Measurements from ENCODE around the gene POU2F3. TPM values are rescaled to one million over a fixed set of nuclear protein-coding genes. Genes with fewer than 3 reads are reported as not detected.

Gene POU2F3
- total and polyA plus RNA-seq, 2 of the 13 experiments (the other 11 are each of a cell fraction or from before 2014, with no cell fraction given): not detected

DNA sequence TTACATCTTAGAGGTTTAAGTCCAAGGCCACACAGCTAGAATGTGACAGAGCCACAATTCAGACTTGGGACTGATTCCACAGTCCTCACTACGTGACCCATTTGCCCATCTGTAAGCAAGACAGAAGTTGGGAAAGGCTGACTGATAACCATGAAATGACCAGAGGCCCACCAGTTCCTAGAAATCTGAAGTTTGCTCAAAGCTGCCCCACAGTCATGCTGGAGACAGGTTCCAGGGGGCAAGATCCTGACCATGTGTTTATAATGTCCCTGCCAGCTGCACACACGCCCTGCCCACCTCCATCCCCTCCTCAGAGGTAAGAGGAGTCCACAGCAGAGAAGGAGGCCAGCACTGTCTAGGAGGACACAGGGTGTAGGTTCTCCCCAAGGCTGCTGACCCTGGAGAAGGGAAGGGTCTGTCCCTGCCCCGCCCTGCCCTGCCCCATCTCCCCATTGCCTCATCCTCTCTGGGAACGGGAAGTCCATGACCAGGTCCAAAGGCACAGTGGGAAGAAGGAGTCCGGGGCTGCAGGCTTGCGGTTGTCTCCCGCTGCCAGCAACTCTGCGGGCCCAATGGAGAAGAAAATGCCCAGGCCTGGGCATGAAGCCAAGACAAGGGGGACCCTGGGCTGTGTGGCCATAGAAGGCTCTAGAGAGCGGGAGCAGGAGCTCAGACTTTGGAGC is 41.0 kb upstream of the POU2F3 start (continued):
- TF ChIP-seq ZGPAT (CRISPR knock-in tag; IDR thresholded peaks at IDR 0.05) (no peak), SIN3A (IDR thresholded peaks at IDR 0.05; ENCODE audit: borderline replicate concordance, low read depth, low read length) (no peak), TEAD3 (CRISPR knock-in tag; optimal IDR thresholded peaks at IDR 0.05; ENCODE audit: borderline replicate concordance) (peak; percentile 35), PITX1 (CRISPR knock-in tag; IDR thresholded peaks at IDR 0.05) (no peak; the same call in 1 of the 2 replicates), KMT2B (CRISPR knock-in tag; IDR thresholded peaks at IDR 0.05) (no peak), ATF7 (IDR thresholded peaks at IDR 0.05) (no peak), ATF7 (CRISPR knock-in tag; IDR thresholded peaks at IDR 0.05) (no peak), ZNF615 (CRISPR knock-in tag; IDR thresholded peaks at IDR 0.05; ENCODE audit: borderline replicate concordance) (no peak), EEA1 (CRISPR knock-in tag; IDR thresholded peaks at IDR 0.05; ENCODE audit: borderline replicate concordance) (no peak), ZFYVE20 (CRISPR knock-in tag; IDR thresholded peaks at IDR 0.05; ENCODE audit: borderline replicate concordance, low read depth) (no peak), ZNF761 (CRISPR knock-in tag; conservative IDR thresholded peaks at IDR 0.05) (0 out of 2 replicates have a peak, but pooled peaks have one; percentile 52), ZNF652 (CRISPR knock-in tag; IDR thresholded peaks at IDR 0.05; ENCODE audit: borderline replicate concordance, low read depth) (no peak), PHF20 (CRISPR knock-in tag; IDR thresholded peaks at IDR 0.05) (no peak), HOXA5 (CRISPR knock-in tag; IDR thresholded peaks at IDR 0.05) (no peak), MZF1 (CRISPR knock-in tag; IDR thresholded peaks at IDR 0.05; ENCODE audit: borderline replicate concordance) (no peak), RARA (CRISPR knock-in tag; IDR thresholded peaks at IDR 0.05) (peak; percentile 82), PRMT3 (CRISPR knock-in tag; IDR thresholded peaks at IDR 0.05; ENCODE audit: borderline replicate concordance, low read depth) (no peak), E2F5 (CRISPR knock-in tag; conservative IDR thresholded peaks at IDR 0.05) (no peak)
- TF ChIP-seq, protein P1, sequence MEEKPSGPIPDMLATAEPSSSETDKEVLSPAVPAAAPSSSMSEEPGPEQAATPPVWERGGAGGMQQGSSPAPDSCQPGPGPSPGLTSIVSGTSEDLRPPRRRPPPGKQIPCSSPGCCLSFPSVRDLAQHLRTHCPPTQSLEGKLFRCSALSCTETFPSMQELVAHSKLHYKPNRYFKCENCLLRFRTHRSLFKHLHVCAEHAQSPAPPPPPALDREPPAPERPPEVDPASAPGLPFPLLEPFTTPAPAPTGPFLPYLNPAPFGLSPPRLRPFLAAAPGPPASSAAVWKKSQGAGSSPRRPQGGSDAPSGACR (CRISPR knock-in tag; IDR thresholded peaks at IDR 0.05): no peak
- TF ChIP-seq, protein P2, sequence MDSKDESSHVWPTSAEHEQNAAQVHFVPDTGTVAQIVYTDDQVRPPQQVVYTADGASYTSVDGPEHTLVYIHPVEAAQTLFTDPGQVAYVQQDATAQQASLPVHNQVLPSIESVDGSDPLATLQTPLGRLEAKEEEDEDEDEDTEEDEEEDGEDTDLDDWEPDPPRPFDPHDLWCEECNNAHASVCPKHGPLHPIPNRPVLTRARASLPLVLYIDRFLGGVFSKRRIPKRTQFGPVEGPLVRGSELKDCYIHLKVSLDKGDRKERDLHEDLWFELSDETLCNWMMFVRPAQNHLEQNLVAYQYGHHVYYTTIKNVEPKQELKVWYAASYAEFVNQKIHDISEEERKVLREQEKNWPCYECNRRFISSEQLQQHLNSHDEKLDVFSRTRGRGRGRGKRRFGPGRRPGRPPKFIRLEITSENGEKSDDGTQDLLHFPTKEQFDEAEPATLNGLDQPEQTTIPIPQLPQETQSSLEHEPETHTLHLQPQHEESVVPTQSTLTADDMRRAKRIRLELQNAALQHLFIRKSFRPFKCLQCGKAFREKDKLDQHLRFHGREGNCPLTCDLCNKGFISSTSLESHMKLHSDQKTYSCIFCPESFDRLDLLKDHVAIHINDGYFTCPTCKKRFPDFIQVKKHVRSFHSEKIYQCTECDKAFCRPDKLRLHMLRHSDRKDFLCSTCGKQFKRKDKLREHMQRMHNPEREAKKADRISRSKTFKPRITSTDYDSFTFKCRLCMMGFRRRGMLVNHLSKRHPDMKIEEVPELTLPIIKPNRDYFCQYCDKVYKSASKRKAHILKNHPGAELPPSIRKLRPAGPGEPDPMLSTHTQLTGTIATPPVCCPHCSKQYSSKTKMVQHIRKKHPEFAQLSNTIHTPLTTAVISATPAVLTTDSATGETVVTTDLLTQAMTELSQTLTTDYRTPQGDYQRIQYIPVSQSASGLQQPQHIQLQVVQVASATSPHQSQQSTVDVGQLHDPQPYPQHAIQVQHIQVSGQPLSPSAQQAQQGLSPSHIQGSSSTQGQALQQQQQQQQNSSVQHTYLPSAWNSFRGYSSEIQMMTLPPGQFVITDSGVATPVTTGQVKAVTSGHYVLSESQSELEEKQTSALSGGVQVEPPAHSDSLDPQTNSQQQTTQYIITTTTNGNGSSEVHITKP (CRISPR knock-in tag; IDR thresholded peaks at IDR 0.05; ENCODE audit: low read depth): no peak
